ENCODE results near the gene ZMYND8. TPM values are rescaled to one million over a fixed set of nuclear protein-coding genes. Genes with fewer than 3 reads are reported as not detected.

The ZMYND8 gene
- total RNA-seq, 1 experiment from 2014 or later, result 107 TPM

GRCh38 chr20:47292581-47292980 lies 63.9 kb downstream of the ZMYND8 start:
- Histone ChIP-seq H3K4me2 (no peak overlapping the region), H3K27ac (no peak overlapping the region), H3K4me3 (no peak overlapping the region), H3K79me2 (ENCODE audit: low read depth) (peaks cover 44% of the 10 kb centered on the region), H3K9me2 (ENCODE audit: insufficient read depth) (no peaks in the 10 kb centered on the region), H3K9me3 (ENCODE audit: insufficient read depth, low read depth) (no peaks in the 10 kb centered on the region), H4K20me1 (ENCODE audit: insufficient read depth) (peaks cover 9% of the 10 kb centered on the region; the same call in 1 of the 2 replicates), H3K27me3 (ENCODE audit: insufficient read depth, low read depth) (no peaks in the 10 kb centered on the region), H3K4me1 (replicated peaks; ENCODE audit: insufficient read depth) (0 out of 2 replicates have a peak, but pooled peaks cover 3% of the 10 kb centered on the region), H3F3A (ENCODE audit: insufficient read depth, low read depth) (peaks cover 85% of the 10 kb centered on the region), H3K36me3 (ENCODE audit: low read depth) (peaks cover 76% of the 10 kb centered on the region), H2AFZ (no peak overlapping the region)
- no TSS peak for BruUV-seq (replicated peaks)
- DNase-seq, result no peak
- intact Hi-C loops (cut with micrococcal nuclease; ENCODE audit: unreplicated experiment), result no loop called here
- ChIA-PET CTCF (no interaction called here), POLR2A (ENCODE audit: unreplicated experiment) (no interaction called here)
- TF ChIP-seq CTCF (conservative IDR thresholded peaks at IDR 0.05) (no peak), EZH2 (IDR thresholded peaks at IDR 0.05; ENCODE audit: low read depth) (no peak)

- no peaks in the 10 kb centered on the region for H3K9me2 ChIP-seq (ENCODE audit: insufficient read depth)
- no peak overlapping the region for H3K4me3 ChIP-seq
- H3K36me3 ChIP-seq (ENCODE audit: low read depth), result peaks cover 75% of the 10 kb centered on the region
- TF ChIP-seq CTCF (conservative IDR thresholded peaks at IDR 0.05) (no peak), EZH2 (IDR thresholded peaks at IDR 0.05; ENCODE audit: low read depth) (no peak)
- peaks cover 78% of the 10 kb centered on the region for H3F3A ChIP-seq (ENCODE audit: insufficient read depth, low read depth)
- H3K9me3 ChIP-seq (ENCODE audit: insufficient read depth, low read depth), result no peaks in the 10 kb centered on the region
- H3K27ac ChIP-seq, result no peak overlapping the region
- no peak for DNase-seq
- H2AFZ ChIP-seq, result no peak overlapping the region
- CTCF ChIA-PET, result no interaction called here
- intact Hi-C loops (cut with micrococcal nuclease; ENCODE audit: unreplicated experiment), result no loop called here
- no peaks in the 10 kb centered on the region for H3K4me1 ChIP-seq (replicated peaks; ENCODE audit: insufficient read depth)
- H3K4me2 ChIP-seq, result no peak overlapping the region
- POLR2A ChIA-PET (ENCODE audit: unreplicated experiment), result interaction anchor here (0.5 kb wide), 1 partner anchor 29 kb away, joined by 4 read pairs; no protein-coding TSS in a partner anchor
- no peaks in the 10 kb centered on the region for H3K27me3 ChIP-seq (ENCODE audit: insufficient read depth, low read depth)
- BruUV-seq (replicated peaks), result no TSS peak
- 0 out of 2 replicates have a peak, but pooled peaks cover 6% of the 10 kb centered on the region for H4K20me1 ChIP-seq (ENCODE audit: insufficient read depth)
- H3K79me2 ChIP-seq (ENCODE audit: low read depth), result peaks cover 35% of the 10 kb centered on the region
These were observed 65.7 kb downstream of the ZMYND8 start for GRCh38 chr20:47290666-47291430.

GRCh38 chr20:47290008-47290407 lies 66.5 kb downstream of the ZMYND8 start:
- Histone ChIP-seq H3K27ac (no peak overlapping the region), H3K4me2 (no peak overlapping the region), H3K79me2 (ENCODE audit: low read depth) (peaks cover 32% of the 10 kb centered on the region), H2AFZ (no peak overlapping the region), H3K4me3 (no peak overlapping the region), H3K27me3 (ENCODE audit: insufficient read depth, low read depth) (no peaks in the 10 kb centered on the region), H4K20me1 (ENCODE audit: insufficient read depth) (0 out of 2 replicates have a peak, but pooled peaks cover 6% of the 10 kb centered on the region), H3K4me1 (replicated peaks; ENCODE audit: insufficient read depth) (no peaks in the 10 kb centered on the region), H3F3A (ENCODE audit: insufficient read depth, low read depth) (peaks cover 77% of the 10 kb centered on the region), H3K9me3 (ENCODE audit: insufficient read depth, low read depth) (no peaks in the 10 kb centered on the region), H3K9me2 (ENCODE audit: insufficient read depth) (no peaks in the 10 kb centered on the region), H3K36me3 (ENCODE audit: low read depth) (peaks cover 76% of the 10 kb centered on the region)
- no TSS peak for BruUV-seq (replicated peaks)
- ChIA-PET CTCF (no interaction called here), POLR2A (ENCODE audit: unreplicated experiment) (no interaction called here)
- TF ChIP-seq CTCF (conservative IDR thresholded peaks at IDR 0.05) (no peak), EZH2 (IDR thresholded peaks at IDR 0.05; ENCODE audit: low read depth) (no peak)
- DNase-seq, result no peak
- intact Hi-C loops (cut with micrococcal nuclease; ENCODE audit: unreplicated experiment), result no loop called here
